Measurements from ENCODE around the gene PDXK.

- TF ChIP-seq POLR2A (IDR thresholded peaks at IDR 0.05; ENCODE audit: insufficient read depth in 1 of 2, low read depth in 2 of 2, low read length in 2 of 2): no peak
- no peak for TF ChIP-seq CENPX (CRISPR knock-in tag; IDR thresholded peaks at IDR 0.05)
- no peak for TF ChIP-seq CBX1 (IDR thresholded peaks at IDR 0.05; ENCODE audit: low read depth)
- no peak for TF ChIP-seq MXD1 (CRISPR knock-in tag; IDR thresholded peaks at IDR 0.05)
- no peak for TF ChIP-seq SRSF9 (IDR thresholded peaks at IDR 0.05; ENCODE audit: borderline replicate concordance, insufficient read depth, low read depth, low read length, poor library complexity, severe bottlenecking)
- no peak for TF ChIP-seq CTCF (CRISPR knock-in tag; IDR thresholded peaks at IDR 0.05)
- TF ChIP-seq POLR2AphosphoS5 (IDR thresholded peaks at IDR 0.05; ENCODE audit: low read depth, low read length): no peak
- TF ChIP-seq ZSCAN5A (CRISPR knock-in tag; IDR thresholded peaks at IDR 0.05; ENCODE audit: borderline replicate concordance): no peak
- no peak for TF ChIP-seq TRIM22 (IDR thresholded peaks at IDR 0.05)
- TF ChIP-seq U2AF2 (IDR thresholded peaks at IDR 0.05; ENCODE audit: low read depth, low read length): no peak
Observed at GRCh38 chr21:43799301-43799840, 80.4 kb downstream of the PDXK start.

Measured in HepG2 (cell line).